Transverse colon (tissue), 4 donors: Measurements from ENCODE around the gene ZBTB1.

Source experiments
- CTCF ChIP-seq, 5 experiments: fragments of 200-600 bp in 3 of 5; fragments of 450-650 bp in 2 of 5; sonication (generic) in 3 of 5; IDR thresholded peaks; 1 replicate in 2 of 5; 2 replicates in 3 of 5; pipeline ENCODE4 v1.5.1; 2016 to 2017; ENCODE audit warnings: antibody characterized with exemption in 5 of 5, inconsistent platforms in 3 of 5, mild to moderate bottlenecking in 2 of 5, moderate library complexity in 1 of 5
- POLR2AphosphoS5 ChIP-seq, 3 donors: sonication (generic); formaldehyde crosslinking; IDR thresholded peaks; one replicate each; pipeline ENCODE4 v1.6.1; 2016; ENCODE audit warnings: antibody characterized with exemption in 3 of 3

- TF ChIP-seq CTCF (IDR thresholded peaks at IDR 0.05) (no peak), POLR2AphosphoS5 (IDR thresholded peaks at IDR 0.05) (no peak)
Measured at GRCh38 chr14:64563696-64564095, 59.1 kb downstream of the ZBTB1 start.
